ENCODE results near the gene LDB1. TPM values are rescaled to one million over a fixed set of nuclear protein-coding genes. Genes with fewer than 3 reads are reported as not detected.

Gene LDB1
- total and polyA plus RNA-seq, 2 donors (not counting 3 experiments of a cell fraction or from before 2014, with no cell fraction given) = 65.7 to 137 TPM

GRCh38 chr10:102133373-102134195 is 13.4 kb upstream of the LDB1 start:
- Histone ChIP-seq H3K4me2 (ENCODE audit: insufficient read depth, low read length) (peak overlapping the region; percentile 80), H3K4me3 (replicated peaks in 1 of 3; ENCODE audit: insufficient read depth in 1 of 3, low read depth in 1 of 3, low read length in 3 of 3) (peak overlapping the region; percentile 52 to 82 (median 62)), H3K9ac (replicated peaks; ENCODE audit: extremely low read depth, insufficient read depth, low read length) (peak overlapping the region; percentile 93), H3K4me1 (ENCODE audit: control insufficient read depth, extremely low read depth, insufficient read depth, low read length) (peaks cover 20% of the 10 kb centered on the region), H3K79me2 (ENCODE audit: control insufficient read depth, insufficient read depth, low read length) (peaks cover 56% of the 10 kb centered on the region), H3K27ac (ENCODE audit: insufficient read depth, low read depth, low read length) (peak overlapping the region; percentile 73), H3K9me3 (replicated peaks; ENCODE audit: control insufficient read depth, insufficient read depth, low read length) (no peaks in the 10 kb centered on the region), H3K9me1 (replicated peaks; ENCODE audit: control insufficient read depth, extremely low read depth, insufficient read depth, low read length) (no peaks in the 10 kb centered on the region), H3K27me3 (ENCODE audit: control insufficient read depth in 2 of 2, insufficient read depth in 2 of 2, low read length in 2 of 2) (no peaks in the 10 kb centered on the region), H3K36me3 (ENCODE audit: control insufficient read depth in 2 of 2, extremely low read depth in 1 of 2, insufficient read depth in 2 of 2, low read length in 2 of 2) (peaks cover 8 to 11% of the 10 kb centered on the region in 2 experiments), H2AFZ (ENCODE audit: low read depth, low read length) (peak overlapping the region; percentile 34), H4K20me1 (replicated peaks; ENCODE audit: control insufficient read depth, extremely low read depth, insufficient read depth, low read length) (peaks cover 2% of the 10 kb centered on the region)
- dilution Hi-C loops (cut with MboI; ENCODE audit: extremely low pct_ligation_motif_present, low sequenced_read_pairs) (no loop called here), intact Hi-C loops (cut with micrococcal nuclease) (loop anchor here (2.0 kb wide), 1 partner anchor 315 kb away; the partner anchor contains the start of gene OGA)
- ChIA-PET POLR2A (no interaction called here), CTCF (no interaction called here)
- DNase-seq (ENCODE audit: low read depth, low spot score) (peak; percentile 72), FAIRE-seq (peak; percentile 67)
- TF ChIP-seq MAX (IDR thresholded peaks at IDR 0.05; ENCODE audit: insufficient read depth, insufficient read length) (peak; percentile 91), FOS (IDR thresholded peaks at IDR 0.05; ENCODE audit: borderline replicate concordance, insufficient read depth, low read length) (no peak), POLR2AphosphoS5 (IDR thresholded peaks at IDR 0.05; ENCODE audit: insufficient read depth, low read depth, low read length) (no peak), JUN (IDR thresholded peaks at IDR 0.05; ENCODE audit: borderline replicate concordance, insufficient read depth, insufficient read length, low read depth) (no peak), EZH2 (IDR thresholded peaks at IDR 0.05; ENCODE audit: borderline replicate concordance, low read depth, low read length, severe bottlenecking) (no peak), GATA2 (IDR thresholded peaks at IDR 0.05; ENCODE audit: insufficient read depth, insufficient read length, low read depth, low read length) (no peak), MYC (IDR thresholded peaks at IDR 0.05; ENCODE audit: low read depth, low read length) (peak; percentile 100), POLR2A (IDR thresholded peaks at IDR 0.05; ENCODE audit: low read depth, low read length) (peak; percentile 41)
- TF ChIP-seq, protein P1, sequence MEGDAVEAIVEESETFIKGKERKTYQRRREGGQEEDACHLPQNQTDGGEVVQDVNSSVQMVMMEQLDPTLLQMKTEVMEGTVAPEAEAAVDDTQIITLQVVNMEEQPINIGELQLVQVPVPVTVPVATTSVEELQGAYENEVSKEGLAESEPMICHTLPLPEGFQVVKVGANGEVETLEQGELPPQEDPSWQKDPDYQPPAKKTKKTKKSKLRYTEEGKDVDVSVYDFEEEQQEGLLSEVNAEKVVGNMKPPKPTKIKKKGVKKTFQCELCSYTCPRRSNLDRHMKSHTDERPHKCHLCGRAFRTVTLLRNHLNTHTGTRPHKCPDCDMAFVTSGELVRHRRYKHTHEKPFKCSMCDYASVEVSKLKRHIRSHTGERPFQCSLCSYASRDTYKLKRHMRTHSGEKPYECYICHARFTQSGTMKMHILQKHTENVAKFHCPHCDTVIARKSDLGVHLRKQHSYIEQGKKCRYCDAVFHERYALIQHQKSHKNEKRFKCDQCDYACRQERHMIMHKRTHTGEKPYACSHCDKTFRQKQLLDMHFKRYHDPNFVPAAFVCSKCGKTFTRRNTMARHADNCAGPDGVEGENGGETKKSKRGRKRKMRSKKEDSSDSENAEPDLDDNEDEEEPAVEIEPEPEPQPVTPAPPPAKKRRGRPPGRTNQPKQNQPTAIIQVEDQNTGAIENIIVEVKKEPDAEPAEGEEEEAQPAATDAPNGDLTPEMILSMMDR (IDR thresholded peaks at IDR 0.05; ENCODE audit: extremely low read depth in 1 of 2, insufficient read depth in 1 of 2, low read depth in 1 of 2, low read length in 2 of 2) = no peak
- TSS peak; percentile 69 for BruUV-seq (replicated peaks)

All from endothelial cell of umbilical vein (primary cell).